ENCODE results near the gene CCDC146. TPM values are rescaled to one million over a fixed set of nuclear protein-coding genes. Genes with fewer than 3 reads are reported as not detected.

CCDC146 gene
- total and polyA plus RNA-seq, 2 of the 13 experiments (the other 11 are each of a cell fraction or from before 2014, with no cell fraction given): 2.4 to 4.1 TPM

DNA sequence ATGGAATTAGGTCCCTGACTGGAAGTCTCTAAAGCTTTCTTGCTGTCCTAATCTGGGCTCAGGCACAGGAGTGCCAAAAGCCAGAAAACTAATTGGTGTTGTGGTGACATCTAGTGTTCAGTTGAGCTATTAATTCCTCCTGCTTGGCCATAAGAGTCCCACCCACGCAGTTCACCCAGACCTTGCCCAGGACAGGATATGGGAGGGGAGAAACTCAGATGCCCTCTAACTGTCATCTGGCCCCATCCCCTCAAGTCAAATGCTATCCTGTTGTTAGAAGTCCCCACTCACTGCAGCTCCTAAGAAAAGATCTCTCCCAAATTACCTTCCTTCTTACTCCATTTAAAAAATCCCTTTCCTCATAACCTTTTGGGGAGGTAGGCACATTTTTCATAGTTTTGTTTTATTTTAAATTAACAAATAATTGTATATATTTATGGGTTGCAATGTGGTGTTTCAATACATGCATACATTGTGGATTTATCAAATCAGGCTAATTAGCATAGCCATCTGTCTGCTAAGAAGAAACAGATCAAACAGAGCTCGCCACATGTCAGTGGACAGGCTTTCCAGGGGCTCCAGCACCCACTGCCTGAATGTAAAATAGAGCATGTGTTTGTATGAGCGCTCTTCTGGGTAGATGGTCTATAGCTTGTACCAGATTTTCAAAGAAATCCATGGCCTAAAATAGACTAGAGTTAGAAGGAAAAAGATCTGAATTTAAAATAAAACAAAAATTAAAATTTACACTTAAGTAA, 209.7 kb downstream of the CCDC146 start (continued):
- TF ChIP-seq EP300 (IDR thresholded peaks at IDR 0.05; ENCODE audit: low read depth in 2 of 2, low read length in 2 of 2) (no peak), EP300 (CRISPR knock-in tag; IDR thresholded peaks at IDR 0.05; ENCODE audit: borderline replicate concordance) (no peak), RFX3 (CRISPR knock-in tag; IDR thresholded peaks at IDR 0.05) (no peak), ZNF589 (CRISPR knock-in tag; conservative IDR thresholded peaks at IDR 0.05) (no peak), ZNF30 (CRISPR knock-in tag; IDR thresholded peaks at IDR 0.05) (no peak), CERS6 (CRISPR knock-in tag; IDR thresholded peaks at IDR 0.05) (no peak), SKIL (CRISPR knock-in tag; IDR thresholded peaks at IDR 0.05; ENCODE audit: borderline replicate concordance) (no peak), ZNF773 (CRISPR knock-in tag; IDR thresholded peaks at IDR 0.05; ENCODE audit: borderline replicate concordance) (no peak), NFIC (IDR thresholded peaks at IDR 0.05; ENCODE audit: low read length) (no peak), MIXL1 (CRISPR knock-in tag; IDR thresholded peaks at IDR 0.05) (peak; percentile 74; the same call in 1 of the 2 replicates), WIZ (CRISPR knock-in tag; IDR thresholded peaks at IDR 0.05) (no peak), ZNF292 (CRISPR knock-in tag; IDR thresholded peaks at IDR 0.05; ENCODE audit: borderline replicate concordance, low read depth) (no peak), KLF11 (CRISPR knock-in tag; IDR thresholded peaks at IDR 0.05) (no peak), ZFYVE20 (CRISPR knock-in tag; IDR thresholded peaks at IDR 0.05; ENCODE audit: borderline replicate concordance, low read depth) (no peak), PCBP1 (IDR thresholded peaks at IDR 0.05; ENCODE audit: borderline replicate concordance, low read depth, low read length) (no peak), ZFP82 (CRISPR knock-in tag; IDR thresholded peaks at IDR 0.05; ENCODE audit: borderline replicate concordance) (no peak), E2F1 (CRISPR knock-in tag; IDR thresholded peaks at IDR 0.05) (no peak), ZSCAN29 (CRISPR knock-in tag; conservative IDR thresholded peaks at IDR 0.05) (no peak)
- TF ChIP-seq, protein P1, sequence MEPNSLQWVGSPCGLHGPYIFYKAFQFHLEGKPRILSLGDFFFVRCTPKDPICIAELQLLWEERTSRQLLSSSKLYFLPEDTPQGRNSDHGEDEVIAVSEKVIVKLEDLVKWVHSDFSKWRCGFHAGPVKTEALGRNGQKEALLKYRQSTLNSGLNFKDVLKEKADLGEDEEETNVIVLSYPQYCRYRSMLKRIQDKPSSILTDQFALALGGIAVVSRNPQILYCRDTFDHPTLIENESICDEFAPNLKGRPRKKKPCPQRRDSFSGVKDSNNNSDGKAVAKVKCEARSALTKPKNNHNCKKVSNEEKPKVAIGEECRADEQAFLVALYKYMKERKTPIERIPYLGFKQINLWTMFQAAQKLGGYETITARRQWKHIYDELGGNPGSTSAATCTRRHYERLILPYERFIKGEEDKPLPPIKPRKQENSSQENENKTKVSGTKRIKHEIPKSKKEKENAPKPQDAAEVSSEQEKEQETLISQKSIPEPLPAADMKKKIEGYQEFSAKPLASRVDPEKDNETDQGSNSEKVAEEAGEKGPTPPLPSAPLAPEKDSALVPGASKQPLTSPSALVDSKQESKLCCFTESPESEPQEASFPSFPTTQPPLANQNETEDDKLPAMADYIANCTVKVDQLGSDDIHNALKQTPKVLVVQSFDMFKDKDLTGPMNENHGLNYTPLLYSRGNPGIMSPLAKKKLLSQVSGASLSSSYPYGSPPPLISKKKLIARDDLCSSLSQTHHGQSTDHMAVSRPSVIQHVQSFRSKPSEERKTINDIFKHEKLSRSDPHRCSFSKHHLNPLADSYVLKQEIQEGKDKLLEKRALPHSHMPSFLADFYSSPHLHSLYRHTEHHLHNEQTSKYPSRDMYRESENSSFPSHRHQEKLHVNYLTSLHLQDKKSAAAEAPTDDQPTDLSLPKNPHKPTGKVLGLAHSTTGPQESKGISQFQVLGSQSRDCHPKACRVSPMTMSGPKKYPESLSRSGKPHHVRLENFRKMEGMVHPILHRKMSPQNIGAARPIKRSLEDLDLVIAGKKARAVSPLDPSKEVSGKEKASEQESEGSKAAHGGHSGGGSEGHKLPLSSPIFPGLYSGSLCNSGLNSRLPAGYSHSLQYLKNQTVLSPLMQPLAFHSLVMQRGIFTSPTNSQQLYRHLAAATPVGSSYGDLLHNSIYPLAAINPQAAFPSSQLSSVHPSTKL (CRISPR knock-in tag; IDR thresholded peaks at IDR 0.05): no peak
- TF ChIP-seq, protein P2, sequence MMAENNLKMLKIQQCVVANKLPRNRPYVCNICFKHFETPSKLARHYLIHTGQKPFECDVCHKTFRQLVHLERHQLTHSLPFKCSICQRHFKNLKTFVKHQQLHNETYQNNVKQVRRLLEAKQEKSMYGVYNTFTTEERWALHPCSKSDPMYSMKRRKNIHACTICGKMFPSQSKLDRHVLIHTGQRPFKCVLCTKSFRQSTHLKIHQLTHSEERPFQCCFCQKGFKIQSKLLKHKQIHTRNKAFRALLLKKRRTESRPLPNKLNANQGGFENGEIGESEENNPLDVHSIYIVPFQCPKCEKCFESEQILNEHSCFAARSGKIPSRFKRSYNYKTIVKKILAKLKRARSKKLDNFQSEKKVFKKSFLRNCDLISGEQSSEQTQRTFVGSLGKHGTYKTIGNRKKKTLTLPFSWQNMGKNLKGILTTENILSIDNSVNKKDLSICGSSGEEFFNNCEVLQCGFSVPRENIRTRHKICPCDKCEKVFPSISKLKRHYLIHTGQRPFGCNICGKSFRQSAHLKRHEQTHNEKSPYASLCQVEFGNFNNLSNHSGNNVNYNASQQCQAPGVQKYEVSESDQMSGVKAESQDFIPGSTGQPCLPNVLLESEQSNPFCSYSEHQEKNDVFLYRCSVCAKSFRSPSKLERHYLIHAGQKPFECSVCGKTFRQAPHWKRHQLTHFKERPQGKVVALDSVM (CRISPR knock-in tag; IDR thresholded peaks at IDR 0.05): no peak
